Dedifferentiated amniotic fluid mesenchymal stem cell (primary cell): ENCODE results near the gene SHISAL2A.

Experiments used
- DNase-seq: peaks from one replicate; pipeline ENCODE4 v3.0.0-alpha.2; 2016; ENCODE audit errors: extremely low spot score

Gene SHISAL2A

DNA sequence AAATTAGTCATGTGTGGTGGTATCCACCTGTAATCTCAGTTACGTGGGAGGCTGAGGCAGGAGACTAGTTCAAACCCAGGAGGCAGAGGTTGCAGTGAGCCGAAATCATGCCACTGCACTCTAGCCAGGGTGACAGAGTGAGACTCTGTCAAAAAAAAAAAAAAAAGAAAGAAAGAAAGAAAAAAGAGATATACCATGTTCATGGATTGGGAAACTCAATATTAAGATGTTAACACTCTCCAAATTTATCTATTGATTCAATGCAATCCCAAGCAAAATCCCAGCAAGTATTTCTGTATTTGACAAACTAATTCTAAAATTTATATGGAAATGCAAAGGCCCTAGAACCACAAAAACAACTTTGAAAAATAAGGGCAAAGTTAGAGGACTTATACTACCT, 11.0 kb upstream of the SHISAL2A start:
- no peak for DNase-seq

DNA sequence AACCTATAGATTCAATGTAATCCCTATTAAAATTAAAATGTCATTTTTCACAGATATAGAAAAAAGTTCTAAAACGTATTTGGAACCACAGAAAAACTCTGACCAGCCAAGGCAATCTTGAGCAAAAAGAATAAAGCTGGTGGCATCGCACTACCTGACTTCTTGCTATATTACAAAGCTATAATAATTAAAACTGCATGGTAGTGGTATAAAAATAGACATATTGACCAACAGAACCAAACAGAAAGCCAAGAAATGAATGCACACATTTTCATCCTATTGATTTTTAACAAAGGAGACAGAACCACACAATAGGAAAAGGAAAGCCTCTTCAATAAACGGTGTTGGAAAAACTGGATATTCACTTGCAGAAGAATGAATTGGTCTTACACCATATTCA, 9.2 kb upstream of the SHISAL2A start:
- no peak for DNase-seq

DNA sequence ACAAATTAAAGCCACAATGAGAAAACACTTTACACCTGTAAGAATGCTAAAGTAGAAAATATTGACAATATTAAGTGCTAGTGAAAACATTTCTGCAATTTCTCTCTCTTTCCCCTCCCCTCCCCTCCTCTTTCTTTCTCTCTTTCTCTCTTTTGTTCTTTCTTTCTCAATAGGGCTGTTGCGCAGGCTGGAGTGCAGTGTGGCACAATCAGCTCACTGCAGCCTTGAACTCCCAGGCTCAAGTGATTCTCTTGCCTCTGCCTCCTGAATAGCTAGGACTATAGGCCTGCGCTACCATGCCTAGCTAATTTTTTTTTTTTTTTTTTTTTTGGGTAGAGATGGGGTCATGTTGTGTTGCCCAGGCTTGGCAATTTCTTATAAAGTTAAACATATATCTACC, 5.9 kb upstream of the SHISAL2A start:
- no peak for DNase-seq

GRCh38 chr1:52628614-52629324, 4.2 kb upstream of the SHISAL2A start:
- no peak for DNase-seq

GRCh38 chr1:52629325-52629643, 3.7 kb upstream of the SHISAL2A start:
- no peak for DNase-seq

- DNase-seq, result no peak
Observed at GRCh38 chr1:52629667-52630066, 3.3 kb upstream of the SHISAL2A start.

DNA sequence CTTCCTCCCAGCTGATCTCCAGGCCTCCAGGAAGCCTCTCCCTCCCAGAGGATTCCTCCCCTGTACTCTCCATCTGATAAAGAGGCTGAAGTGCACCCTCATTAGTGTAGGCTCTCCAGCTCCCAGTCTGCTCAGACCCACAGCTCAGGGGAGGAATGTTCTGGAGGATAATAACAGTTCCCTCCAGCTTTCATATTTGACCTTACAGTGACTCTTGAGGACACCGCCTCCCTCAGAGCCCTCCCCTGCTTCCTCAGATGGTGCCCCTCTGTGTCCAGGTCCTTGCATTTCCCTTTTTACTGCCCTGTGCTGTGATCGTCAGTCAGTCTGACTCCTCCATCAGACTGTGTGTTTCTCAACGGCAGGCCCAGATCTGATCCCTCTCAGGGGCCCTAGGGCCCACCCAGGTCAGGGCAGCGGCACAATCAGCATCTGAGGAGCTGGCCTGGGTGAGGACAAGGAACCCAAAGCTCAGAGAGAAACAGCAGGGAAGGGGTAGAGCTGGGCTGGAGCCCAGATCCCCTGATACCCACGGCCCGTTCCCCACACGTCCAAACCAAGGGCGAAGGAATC, 1.1 kb upstream of the SHISAL2A start:
- no peak for DNase-seq

DNA sequence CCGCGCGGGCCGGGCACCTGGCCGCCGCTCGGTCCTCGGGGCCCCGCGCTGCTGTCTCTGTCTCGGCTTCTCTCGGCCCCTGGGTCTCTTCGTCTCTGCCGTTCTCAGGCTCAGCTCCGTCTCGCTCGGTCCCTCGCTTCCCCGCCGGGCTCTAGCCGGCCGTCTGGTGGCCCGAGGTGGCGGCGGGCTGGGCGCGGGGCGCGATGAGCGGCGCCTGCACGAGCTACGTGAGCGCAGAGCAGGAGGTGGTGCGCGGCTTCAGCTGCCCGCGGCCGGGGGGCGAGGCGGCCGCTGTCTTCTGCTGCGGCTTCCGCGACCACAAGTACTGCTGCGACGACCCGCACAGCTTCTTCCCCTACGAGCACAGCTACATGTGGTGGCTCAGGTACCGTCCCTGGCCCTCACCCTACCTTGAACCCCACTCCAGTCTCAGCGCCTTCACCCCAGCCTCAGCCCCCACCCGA, 355 bp downstream of the SHISAL2A start:
- no peak for DNase-seq

- no peak for DNase-seq
Observed at GRCh38 chr1:52634111-52634510, 1.1 kb downstream of the SHISAL2A start.

GRCh38 chr1:52635321-52636089, 2.5 kb downstream of the SHISAL2A start:
- DNase-seq, result no peak

DNA sequence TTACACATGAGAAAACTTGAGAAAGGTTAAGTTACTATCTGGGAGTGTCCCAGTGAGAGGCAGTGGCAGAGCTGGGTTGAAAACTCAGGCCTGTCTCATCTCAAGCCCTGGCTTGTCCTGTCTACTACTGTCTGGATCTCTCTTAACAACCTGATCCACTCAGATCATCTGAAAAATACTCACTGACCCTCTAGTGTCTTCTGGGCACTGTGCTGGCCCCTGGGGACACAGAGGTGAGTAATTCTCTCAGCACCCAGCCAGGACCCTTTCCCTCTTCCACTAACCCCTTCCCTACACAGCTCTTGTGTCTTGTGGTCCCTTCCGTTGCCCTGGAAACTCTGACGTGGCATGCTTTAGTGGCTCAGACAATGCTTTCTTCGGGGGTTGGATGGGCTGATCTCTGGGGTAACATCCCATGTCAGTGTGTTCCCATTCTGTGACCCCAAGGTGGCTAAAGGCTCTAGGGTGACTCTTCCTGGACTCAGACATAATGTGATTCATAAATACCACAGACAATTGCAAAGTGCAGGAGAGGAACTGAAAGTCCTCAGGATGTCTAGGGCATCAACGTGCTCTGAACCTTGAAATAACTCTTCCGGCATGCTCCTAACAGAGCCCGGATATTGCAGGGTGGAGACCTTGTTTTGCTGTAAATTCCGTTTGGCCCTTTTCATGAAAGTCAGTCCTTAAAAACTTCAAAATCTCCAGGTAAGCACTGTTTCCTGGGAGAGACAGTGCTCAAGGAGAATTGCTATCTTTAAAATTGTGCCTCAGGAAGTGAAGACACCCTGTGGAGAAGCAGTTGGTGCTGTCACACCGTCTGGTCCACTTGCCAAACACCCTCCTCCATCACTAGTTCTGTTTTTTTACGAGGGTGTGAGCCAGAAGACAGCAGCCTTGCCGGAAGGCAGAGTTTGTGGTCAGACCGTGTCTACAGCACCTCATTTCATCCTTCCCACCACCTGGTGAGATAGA, 4.0 kb downstream of the SHISAL2A start:
- no peak for DNase-seq

GRCh38 chr1:52637946-52638345, 5.0 kb downstream of the SHISAL2A start:
- DNase-seq, result no peak

DNA sequence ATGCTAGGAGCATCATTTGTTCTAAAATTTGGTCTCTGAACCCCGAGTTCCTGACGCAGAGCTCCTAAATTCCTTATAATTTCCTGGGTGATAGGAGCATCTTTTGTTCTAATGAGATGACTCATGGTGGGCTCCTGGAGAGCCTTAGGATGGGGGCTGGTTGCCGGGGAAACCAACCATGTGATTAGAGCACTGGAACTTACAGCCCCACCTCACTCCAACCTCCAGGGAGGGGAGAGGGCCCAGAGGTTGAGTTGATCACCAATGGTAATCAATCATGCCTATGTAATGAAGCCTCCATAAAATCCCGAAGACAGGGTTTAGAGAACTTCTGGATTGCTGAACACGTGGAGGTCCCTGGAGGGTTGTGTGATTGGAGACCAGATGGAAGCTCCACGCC, 7.7 kb downstream of the SHISAL2A start:
- DNase-seq, result no peak

- DNase-seq, result no peak
Observed at GRCh38 chr1:52641307-52641706, 8.3 kb downstream of the SHISAL2A start.

- no peak for DNase-seq
Observed at GRCh38 chr1:52645261-52645660, 12.3 kb downstream of the SHISAL2A start.

DNA sequence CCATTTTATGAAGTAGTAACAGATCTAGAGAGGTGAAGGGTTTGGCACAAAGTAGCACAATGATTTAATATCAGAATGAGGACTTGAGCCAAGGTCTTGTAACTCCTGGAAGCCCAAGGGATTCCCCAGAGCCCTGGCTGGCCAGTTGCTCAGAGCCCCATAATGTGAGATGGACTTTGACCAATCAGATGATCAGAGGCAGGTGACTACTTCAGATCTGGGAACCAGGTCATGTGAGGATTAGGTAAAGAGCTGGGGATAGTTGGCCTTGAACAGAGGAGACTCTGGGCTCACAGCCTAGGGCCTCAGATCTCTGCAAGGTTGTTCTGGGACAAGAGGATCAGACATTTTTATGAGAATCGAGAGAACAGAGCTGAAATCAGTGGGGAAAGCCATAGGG, 18.9 kb downstream of the SHISAL2A start:
- no peak for DNase-seq

- DNase-seq, result no peak
Observed at GRCh38 chr1:52653207-52653849, 20.4 kb downstream of the SHISAL2A start.

DNA sequence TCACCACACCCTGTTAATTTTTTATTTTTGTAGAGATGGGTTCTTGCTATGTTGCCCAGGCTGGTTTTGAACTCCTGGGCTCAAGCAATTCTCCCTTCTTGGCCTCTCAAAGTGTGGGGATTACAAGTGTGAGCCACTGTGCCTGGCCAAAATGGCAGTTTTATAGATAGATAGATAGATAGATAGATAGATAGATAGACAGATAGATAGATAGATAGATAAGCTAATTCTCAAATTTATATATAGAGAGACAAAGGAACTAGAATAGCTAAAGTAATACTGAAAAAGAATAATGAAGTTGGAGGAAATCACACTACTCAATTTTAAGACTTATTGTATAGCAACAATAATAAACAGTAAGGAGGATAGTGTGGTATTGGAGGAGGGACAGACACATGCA, 21.1 kb downstream of the SHISAL2A start:
- DNase-seq, result no peak

- DNase-seq, result no peak
Observed at GRCh38 chr1:52657702-52658101, 24.7 kb downstream of the SHISAL2A start.

DNA sequence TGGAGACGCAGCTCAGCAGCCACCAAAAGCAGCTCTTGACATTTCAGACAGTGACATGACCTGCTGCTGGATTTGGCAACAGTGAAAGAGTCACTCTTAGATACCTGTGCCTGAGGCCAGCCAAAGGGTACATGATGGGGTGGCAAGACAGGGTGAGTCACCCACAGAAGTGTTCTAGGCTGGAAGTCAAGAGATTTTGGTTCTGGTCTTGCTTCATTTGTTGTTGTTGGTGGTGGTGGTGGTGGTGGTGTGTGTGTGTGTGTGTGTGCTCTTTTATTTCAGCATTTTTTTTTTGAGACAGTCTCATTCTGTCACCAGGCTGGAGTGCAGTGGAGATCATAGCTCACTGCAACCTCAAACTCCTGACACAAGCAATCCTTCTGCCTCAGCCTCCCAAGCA, 25.8 kb downstream of the SHISAL2A start:
- DNase-seq, result no peak

DNA sequence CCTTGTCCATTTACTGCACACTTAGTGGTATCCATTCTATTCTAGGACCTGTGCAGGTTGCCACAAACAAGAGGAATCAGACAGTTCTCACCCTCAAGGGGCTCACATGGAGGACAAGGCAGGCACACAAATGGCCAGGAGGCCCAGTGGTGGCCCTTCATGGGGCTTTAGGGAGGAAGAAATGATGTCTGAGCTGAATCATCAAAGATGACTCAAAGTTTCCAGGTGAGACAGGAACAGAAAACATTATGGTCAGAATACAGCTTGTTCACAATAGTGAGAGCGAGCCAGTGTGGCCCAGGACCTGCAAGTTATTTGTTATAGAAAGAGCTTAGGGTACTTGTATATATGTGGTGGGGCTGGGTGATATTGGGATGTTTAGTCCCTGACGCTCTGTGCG, 26.4 kb downstream of the SHISAL2A start:
- DNase-seq, result no peak
